K562 (cell line): ENCODE data around the gene PRKAG2.

Experiments used
- GATAD2B ChIP-seq: fragments of 450-650 bp; IDR thresholded peaks from 2 replicates; pipeline ENCODE4 v1.6.1; 2017; ENCODE audit warnings: mild to moderate bottlenecking, borderline replicate concordance
- KDM1A ChIP-seq, 2 experiments: fragments of 450-650 bp; IDR thresholded peaks; 2 replicates each; pipeline ENCODE4 v1.6.1; 2016; ENCODE audit warnings: mild to moderate bottlenecking in 2 of 2
- PHF20 ChIP-seq: fragments of 450-650 bp; IDR thresholded peaks from 2 replicates; pipeline ENCODE4 v1.6.1; 2018; ENCODE audit not compliant: partially characterized antibody
- SAFB2 ChIP-seq: fragments of 200-400 bp; formaldehyde crosslinking; IDR thresholded peaks from 2 replicates; pipeline ENCODE4 v1.6.1; 2018; ENCODE audit warnings: borderline replicate concordance, low read length, low read depth, moderate library complexity; ENCODE audit not compliant: severe bottlenecking
- ZFX ChIP-seq: sonication (generic); formaldehyde crosslinking; IDR thresholded peaks from 2 replicates; pipeline ENCODE4 v1.8.0; 2022; ENCODE audit warnings: mild to moderate bottlenecking, missing genetic modification reagents, moderate library complexity
- TF ChIP-seq, protein P1 (sequence below): fragments of 250-450 bp; sonication (Bioruptor Pico); IDR thresholded peaks from 2 replicates; pipeline ENCODE4 v1.4.0; 2020; ENCODE audit warnings: mild to moderate bottlenecking, moderate library complexity

GRCh38 chr7:151540146-151540545 lies 336.8 kb downstream of the PRKAG2 start:
- TF ChIP-seq, protein P1, sequence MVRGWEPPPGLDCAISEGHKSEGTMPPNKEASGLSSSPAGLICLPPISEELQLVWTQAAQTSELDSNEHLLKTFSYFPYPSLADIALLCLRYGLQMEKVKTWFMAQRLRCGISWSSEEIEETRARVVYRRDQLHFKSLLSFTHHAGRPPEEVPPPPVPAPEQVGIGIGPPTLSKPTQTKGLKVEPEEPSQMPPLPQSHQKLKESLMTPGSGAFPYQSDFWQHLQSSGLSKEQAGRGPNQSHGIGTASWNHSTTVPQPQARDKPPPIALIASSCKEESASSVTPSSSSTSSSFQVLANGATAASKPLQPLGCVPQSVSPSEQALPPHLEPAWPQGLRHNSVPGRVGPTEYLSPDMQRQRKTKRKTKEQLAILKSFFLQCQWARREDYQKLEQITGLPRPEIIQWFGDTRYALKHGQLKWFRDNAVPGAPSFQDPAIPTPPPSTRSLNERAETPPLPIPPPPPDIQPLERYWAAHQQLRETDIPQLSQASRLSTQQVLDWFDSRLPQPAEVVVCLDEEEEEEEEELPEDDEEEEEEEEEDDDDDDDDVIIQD (CRISPR knock-in tag) = no peak
- TF ChIP-seq KDM1A (IDR thresholded peaks at IDR 0.05) = no peak
- TF ChIP-seq SAFB2 = no peak
- no peak for TF ChIP-seq ZFX (CRISPR knock-in tag)
- TF ChIP-seq PHF20 = no peak
- TF ChIP-seq GATAD2B = no peak
